Smooth muscle cell of the pulmonary artery (primary cell): ENCODE results near the gene DCX. TPM values are rescaled to one million over a fixed set of nuclear protein-coding genes. Genes with fewer than 3 reads are reported as not detected.

ENCODE experiments used
- total RNA-seq: library from RNA; depleted of rRNA; stranded (reverse); fragments of >200 nt; gene quantifications from 2 replicates; pipeline ENCODE4 v1.2.3, GENCODE V29; 2014

Gene DCX
- not detected in 2 replicates for total RNA-seq

GRCh38 chrX:111411983-111412382, at the start of gene DCX:
DCX (minus strand) TSS chrX:111412192; CDS start chrX:111410398, 1,794 bp downstream.

DNA sequence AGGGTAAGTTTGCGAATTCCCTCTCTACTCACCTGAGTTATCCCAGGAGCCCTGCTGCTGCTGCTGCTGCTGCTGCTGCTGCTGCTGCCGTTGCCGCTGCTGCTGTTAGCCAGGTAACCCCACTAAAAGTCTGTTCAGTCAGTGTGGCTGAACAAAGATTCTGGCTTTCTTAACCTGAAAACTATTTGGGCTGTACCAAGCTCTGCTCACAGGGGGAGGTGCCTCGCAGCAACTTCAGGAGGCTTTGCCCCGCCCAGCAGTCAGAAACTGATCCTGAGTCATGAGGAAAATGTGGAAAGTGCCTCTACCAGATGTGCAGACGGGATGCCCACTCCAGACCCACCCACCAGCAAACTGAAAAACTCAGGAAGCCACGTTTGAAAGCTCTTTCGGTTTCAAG, 141.7 kb downstream of the DCX start, which contains the start of gene CAPN6:
Gene CAPN6, minus strand, starts transcription at position 145 of the 400 bp plus-strand sequence. CDS start 6,547 bp downstream, outside the sequence.

Other genes starting within 250 kb of the DCX start
- gene CAPN6, start 141.7 kb downstream of the DCX start, total RNA-seq, result 0.07 TPM in 1 of 2 replicates, not detected in the other
- 0.03 TPM in 1 of 2 replicates, not detected in the other for gene SERTM2, start 99.5 kb upstream of the DCX start, total RNA-seq